ENCODE results near the gene NUP50.

Gene NUP50

GRCh38 chr22:45211435-45211834 is 47.7 kb downstream of the NUP50 start:
- DNase-seq = no peak

- DNase-seq = no peak
Observed at GRCh38 chr22:45211848-45212247, 48.1 kb downstream of the NUP50 start.

- DNase-seq = no peak
Observed at GRCh38 chr22:45212306-45212709, 48.6 kb downstream of the NUP50 start.

GRCh38 chr22:45212992-45213751 is 49.4 kb downstream of the NUP50 start:
- DNase-seq = no peak

DNA sequence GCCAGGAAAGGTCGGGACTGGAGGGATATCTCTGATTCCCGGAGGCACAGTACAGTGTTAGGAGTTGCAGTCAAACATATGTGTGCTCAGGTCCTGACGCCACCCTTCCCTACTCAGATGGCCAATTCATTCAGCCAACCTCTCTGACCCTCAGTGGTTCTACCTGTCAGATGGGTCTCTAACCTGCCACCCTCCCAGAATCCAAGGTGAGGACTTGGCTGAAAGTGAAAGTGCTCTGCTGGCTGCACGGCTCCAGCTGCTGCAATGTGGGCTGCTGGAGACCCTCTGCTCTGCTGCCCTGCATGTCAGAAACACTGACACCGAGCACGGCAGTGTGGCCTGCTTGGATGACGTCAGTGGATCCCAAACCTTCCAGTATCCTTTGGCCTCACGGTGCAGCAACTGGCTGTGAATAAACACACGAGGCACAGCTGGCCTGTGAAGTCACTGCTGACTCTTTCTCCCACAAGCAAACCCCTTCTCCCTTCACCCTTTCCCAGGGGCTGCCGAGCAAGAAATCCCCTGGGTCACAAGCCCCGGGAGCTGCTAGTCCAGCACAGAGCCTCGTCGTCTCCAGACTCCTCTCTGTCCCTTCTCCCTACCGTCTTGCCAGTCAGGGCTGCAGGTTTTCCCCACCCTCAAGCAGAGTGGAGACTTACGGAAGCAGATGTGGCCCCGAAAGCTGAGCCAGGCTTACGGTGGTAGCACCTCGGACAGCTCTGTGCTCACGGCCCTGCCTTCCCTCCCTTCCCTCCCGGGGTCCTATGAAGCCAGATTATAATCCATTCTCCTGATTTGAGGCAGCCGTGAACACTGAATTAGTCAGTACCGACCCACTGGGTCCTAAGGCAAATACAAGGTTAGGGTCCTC is 52.6 kb downstream of the NUP50 start:
- no peak for DNase-seq

DNA sequence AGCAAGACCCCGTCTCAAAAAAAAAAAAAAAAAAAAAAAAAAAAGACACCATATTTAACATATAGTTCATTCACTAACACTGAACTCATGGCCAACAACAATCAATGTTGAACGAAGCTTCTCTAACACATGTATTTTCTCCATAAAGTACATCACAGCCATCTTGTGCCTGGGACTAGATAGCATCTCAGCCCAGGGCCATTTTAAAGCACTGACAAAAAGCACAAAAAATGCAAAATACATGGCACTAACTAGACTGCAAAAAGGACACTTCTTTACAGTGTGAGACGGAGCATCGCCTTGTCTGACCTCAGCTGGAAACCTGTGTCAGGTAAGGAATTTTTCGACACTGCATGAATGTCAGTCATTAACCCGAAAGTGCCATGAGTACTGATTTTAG is 53.6 kb downstream of the NUP50 start:
- no peak for DNase-seq

DNA sequence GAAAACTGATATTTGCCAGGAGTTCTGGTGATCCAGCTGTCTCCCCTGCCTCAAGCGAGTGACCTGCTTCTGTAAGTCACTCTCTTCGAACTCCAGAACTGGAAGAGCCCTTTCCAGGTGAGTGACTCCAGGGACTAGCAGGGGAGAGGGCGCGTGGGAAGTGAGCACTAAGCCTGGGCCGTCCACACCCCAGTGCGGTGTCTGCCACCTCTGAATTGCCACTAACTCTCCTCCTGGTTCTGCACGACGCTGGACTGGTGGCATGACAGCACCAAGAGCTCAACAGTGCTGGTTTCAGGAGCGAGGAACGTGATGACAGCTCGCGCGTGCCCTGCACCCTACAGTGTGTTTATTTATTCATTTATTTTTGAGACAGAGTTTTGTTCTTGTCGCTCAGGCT is 54.1 kb downstream of the NUP50 start:
- DNase-seq = no peak

DNA sequence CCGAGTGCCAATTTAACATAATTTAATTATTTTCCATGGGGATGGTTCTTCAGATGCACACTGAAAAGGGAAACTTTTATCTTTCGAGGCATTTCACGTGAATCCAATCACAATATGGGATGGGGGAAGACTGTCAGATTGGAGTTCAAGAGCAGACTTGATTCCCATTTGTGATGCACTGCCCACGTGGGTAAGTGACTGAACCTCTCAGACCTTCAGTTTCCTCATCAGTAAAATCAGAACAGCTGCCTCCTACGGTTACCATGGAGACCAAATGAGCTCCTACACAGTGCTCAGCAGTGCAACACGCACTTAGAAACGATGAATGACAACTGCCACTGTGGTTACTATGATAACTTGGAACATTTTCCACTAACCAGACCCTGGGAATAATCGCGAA is 55.3 kb downstream of the NUP50 start:
- DNase-seq = peak; percentile 56

DNA sequence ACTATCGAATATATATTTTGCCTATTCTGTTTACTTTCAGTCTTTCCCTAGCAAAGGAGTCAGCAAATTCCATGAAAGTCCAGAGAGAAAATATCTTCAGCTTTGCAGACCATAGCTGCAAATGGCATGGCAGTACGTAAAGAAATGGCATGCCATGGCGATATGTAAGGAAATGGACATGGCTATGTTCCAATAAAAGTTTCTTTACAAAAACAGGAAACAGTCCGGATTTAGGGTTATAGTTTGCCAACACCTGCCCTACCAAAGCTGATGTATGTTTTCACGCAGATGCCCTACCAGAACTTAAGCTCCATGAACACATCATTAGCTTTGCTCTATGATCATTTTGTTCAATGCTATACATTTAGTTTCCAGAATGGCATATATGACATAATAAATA is 57.5 kb downstream of the NUP50 start:
- DNase-seq = no peak

GRCh38 chr22:45223304-45224117 is 59.8 kb downstream of the NUP50 start:
- DNase-seq = peak; percentile 36

GRCh38 chr22:45224331-45224730 is 60.6 kb downstream of the NUP50 start:
- DNase-seq = no peak

DNA sequence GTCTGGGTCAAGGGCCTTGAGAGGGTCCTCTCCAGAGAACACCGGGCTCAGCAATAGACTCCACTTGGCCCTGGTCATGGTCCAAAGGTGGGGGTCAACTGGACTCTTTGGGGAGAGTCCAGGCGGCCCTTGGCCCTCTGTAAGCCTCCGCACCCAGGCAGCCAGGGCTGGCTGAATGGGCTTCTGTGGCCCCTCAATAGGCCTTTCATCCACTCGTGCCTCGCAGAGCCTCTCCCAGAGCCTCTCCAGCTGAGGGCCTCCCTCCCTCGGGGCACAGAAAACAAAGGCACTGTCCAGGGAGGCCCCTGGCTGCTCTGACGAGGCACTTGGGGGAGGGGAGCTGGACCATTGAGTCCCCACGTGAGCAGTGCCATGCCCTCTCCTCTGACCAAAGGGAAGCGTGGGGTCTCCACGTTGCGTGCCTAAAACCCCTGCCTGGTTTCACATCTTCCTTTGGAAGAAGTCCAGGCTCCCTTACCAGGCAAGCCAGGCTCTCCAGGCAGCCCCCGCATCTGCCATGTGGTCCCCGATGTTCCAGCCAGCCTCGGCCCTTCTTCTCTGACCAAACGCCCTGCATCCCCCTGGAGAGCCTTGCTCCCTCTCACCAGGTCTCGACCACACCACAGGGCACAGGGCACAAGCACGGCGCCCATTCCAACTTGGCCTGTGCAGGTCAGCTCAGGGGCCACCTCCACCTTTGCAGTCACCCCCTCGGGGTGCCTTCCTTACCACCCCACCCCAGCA is 61.4 kb downstream of the NUP50 start:
- no peak for DNase-seq

DNA sequence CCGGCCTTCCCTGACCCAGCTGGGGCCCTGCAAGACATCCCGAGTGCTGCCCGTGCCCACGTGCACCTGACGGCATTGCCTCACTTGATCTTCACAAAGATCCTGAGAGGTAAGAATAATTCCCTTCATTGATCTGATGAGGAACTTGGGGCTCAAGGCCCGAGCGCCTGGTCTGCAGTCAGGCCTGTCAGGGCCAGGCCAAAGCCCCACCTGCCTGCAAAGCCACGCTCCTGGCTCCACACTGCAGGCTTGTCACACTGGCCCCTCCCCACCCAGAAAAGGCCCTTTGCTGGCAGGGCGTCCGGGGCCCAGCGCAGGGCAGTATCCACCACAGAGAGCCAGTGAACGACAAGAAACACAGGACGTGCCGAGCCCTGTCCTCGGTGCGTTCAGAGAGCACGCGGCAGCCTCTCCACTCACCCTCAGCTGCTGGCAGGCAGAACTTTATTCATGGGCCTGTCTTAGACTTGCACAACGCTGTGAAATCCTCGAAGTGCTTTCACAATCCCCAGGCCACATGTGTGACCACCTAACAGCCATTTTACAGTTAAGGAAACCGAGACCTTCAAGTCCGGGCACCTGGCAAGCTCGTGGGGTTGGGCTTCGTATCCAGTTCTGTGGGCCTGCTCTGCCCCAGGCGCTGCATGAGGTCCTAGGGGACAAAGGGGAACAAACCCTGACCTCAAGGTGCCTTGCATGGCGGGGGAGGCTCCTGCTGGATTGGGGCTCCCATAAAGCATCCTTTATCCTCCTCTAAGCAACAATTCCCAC is 62.2 kb downstream of the NUP50 start:
- no peak for DNase-seq

DNA sequence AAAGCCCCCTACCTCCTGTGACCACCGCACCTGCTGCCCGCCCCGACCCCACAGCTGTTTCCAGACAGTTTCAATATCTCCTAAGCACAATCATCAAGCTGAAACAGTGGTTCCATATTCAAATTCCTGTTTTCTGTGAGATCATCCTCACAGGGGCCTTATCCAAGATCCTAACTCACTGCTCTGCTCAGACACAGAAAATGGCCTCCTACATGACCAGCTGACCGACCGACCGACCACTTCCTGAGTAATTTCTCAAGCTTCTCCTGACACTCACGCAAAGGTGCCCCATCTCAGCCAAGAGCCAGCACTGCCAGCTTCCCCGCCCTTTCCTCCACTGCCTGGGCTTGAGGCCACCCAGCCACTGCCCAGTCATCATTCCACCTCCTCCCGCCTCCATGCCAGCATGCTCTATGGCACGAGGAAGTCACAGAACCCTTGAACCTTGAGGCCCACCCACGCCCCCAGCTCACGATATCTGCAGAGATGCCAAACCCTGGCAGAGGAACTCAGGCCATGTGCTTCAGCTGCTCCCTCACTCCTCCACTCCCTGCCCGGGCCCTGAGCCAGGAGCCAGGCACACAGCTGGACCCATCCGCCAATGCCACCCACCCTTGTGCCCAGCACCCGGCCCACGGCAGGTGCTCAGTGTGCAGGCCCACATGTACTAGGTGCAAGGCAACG is 62.9 kb downstream of the NUP50 start:
- DNase-seq = no peak

GRCh38 chr22:45227645-45228400 is 64.1 kb downstream of the NUP50 start:
- DNase-seq = no peak

GRCh38 chr22:45228401-45228754 is 64.7 kb downstream of the NUP50 start:
- DNase-seq = no peak

DNA sequence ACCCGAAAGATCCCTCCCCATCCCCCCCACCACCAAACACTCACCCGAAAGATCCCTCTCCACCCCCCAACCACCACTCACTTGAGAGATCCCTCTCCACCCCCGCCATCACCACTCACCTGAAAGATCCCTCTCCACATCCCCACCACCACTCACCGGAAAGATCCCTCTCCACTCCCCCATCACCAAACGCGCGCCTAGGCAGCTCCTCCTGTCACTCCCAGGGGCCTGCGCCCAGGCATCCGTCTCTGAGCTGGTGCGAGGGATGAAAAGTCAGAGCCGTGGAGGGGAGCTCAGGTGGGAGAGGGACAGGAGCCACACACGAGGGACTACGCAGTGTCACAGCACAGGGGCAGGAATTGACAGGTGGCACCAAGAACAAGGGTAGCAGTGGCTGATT is 65.5 kb downstream of the NUP50 start:
- DNase-seq = no peak

GRCh38 chr22:45230026-45230721 is 66.4 kb downstream of the NUP50 start:
- no peak for DNase-seq

DNA sequence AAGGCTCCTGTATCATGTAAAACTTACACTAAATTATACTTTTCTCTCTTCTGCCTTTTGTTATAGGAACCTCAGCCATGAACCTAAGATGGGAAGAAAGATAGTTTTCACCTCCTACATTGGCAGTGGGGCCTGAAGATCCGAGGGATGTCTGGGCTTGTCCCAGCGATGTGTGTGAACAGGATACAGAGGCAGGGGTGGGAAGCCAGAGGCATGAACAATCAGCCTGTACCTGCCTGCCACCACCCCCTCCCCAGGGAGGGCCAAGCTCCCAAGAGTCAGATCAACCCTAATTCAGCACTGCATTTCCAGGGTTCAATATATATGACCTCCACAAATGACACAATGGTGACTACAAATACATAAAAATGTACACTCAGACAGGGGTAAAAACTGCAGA is 67.6 kb downstream of the NUP50 start:
- DNase-seq = no peak

GRCh38 chr22:45233386-45233785 is 69.7 kb downstream of the NUP50 start:
- DNase-seq = no peak
